Ectodermal cell (in vitro differentiated cells): ENCODE results near the gene PSMA2. TPM values are rescaled to one million over a fixed set of nuclear protein-coding genes. Genes with fewer than 3 reads are reported as not detected.

Experiments
- H3K27ac ChIP-seq: 2 replicates; pipeline ENCODE4 v1.7.0; 2013; ENCODE audit warnings: mild to moderate bottlenecking, low read depth, low read length; ENCODE audit not compliant: insufficient read depth, poor library complexity, severe bottlenecking
- H3K27me3 ChIP-seq: 2 replicates; pipeline ENCODE4 v1.7.0; 2013; ENCODE audit warnings: mild to moderate bottlenecking, low read length; ENCODE audit not compliant: insufficient read depth, control insufficient read depth, poor library complexity, severe bottlenecking
- H3K36me3 ChIP-seq: one replicate; pipeline ENCODE4 v1.7.0; 2013; ENCODE audit warnings: low read length; ENCODE audit not compliant: control insufficient read depth, insufficient read depth
- H3K4me1 ChIP-seq: one replicate; pipeline ENCODE4 v1.7.0; 2013; ENCODE audit warnings: low read length; ENCODE audit not compliant: control insufficient read depth, insufficient read depth
- H3K4me3 ChIP-seq: 2 replicates; pipeline ENCODE4 v1.7.0; 2013; ENCODE audit warnings: low read depth, low read length, control low read depth; ENCODE audit not compliant: insufficient read depth
- H3K9me3 ChIP-seq: 2 replicates; pipeline ENCODE4 v1.7.0; 2013; ENCODE audit warnings: mild to moderate bottlenecking, low read length, moderate library complexity; ENCODE audit not compliant: control insufficient read depth
- WGBS, 2 experiments: methylation state at CpG; one replicate each; pipeline ENCODE4 v1.1.7; 2013; ENCODE audit warnings: missing lambda C conversion rate in 2 of 2; 5-methylcytosine and 5-hydroxymethylcytosine counted together
- polyA plus RNA-seq, 4 experiments: library from polyadenylated mRNA; stranded (reverse); fragments of 50-300 nt; gene quantifications; one replicate each; pipeline ENCODE4 v1.2.3, GENCODE V29; 2013

PSMA2 gene
- polyA plus RNA-seq (2013, experiment 1 of 4) = 215 TPM
- 230 TPM for polyA plus RNA-seq (2013, experiment 2 of 4)
- 181 TPM for polyA plus RNA-seq (2013, experiment 3 of 4)
- polyA plus RNA-seq (2013, experiment 4 of 4) = 195 TPM

GRCh38 chr7:42931834-42932651, at the start of gene PSMA2, which contains the start of gene MRPL32:
PSMA2 (minus strand) TSS chr7:42932174; CDS start chr7:42932158, 16 bp downstream.
MRPL32 (plus strand) TSS chr7:42932376; CDS start chr7:42932387, 11 bp downstream.
- peak within 1 kb of the TSS; percentile 80 for H3K4me3 ChIP-seq
- WGBS, 2 experiments = 0% methylated on average over 56 of the region's 56 CpGs
- no peaks in the 10 kb centered on the region for H3K9me3 ChIP-seq
- peak within 1 kb of the TSS; percentile 57 for H3K27ac ChIP-seq
- H3K4me1 ChIP-seq = peaks cover 10% of the 10 kb centered on the region
- no peaks in the 10 kb centered on the region for H3K27me3 ChIP-seq
- H3K36me3 ChIP-seq = peaks cover 12% of the 10 kb centered on the region

GRCh38 chr7:42981601-42982000, 49.6 kb upstream of the PSMA2 start:
- no peaks in the 10 kb centered on the region for H3K27me3 ChIP-seq
- H3K27ac ChIP-seq = no peak overlapping the region
- no peak overlapping the region for H3K4me3 ChIP-seq
- WGBS, 2 experiments = 92 to 95% methylated on average over 1 of the region's 1 CpG
- H3K9me3 ChIP-seq = no peaks in the 10 kb centered on the region
- H3K4me1 ChIP-seq = no peaks in the 10 kb centered on the region
- H3K36me3 ChIP-seq = no peaks in the 10 kb centered on the region

- H3K36me3 ChIP-seq = no peaks in the 10 kb centered on the region
- no peak overlapping the region for H3K27ac ChIP-seq
- WGBS, 2 experiments = 93 to 96% methylated on average over 3 of the region's 3 CpGs
- H3K9me3 ChIP-seq = no peaks in the 10 kb centered on the region
- H3K4me3 ChIP-seq = no peak overlapping the region
- H3K27me3 ChIP-seq = no peaks in the 10 kb centered on the region
- H3K4me1 ChIP-seq = no peaks in the 10 kb centered on the region
These were observed 48.5 kb upstream of the PSMA2 start for GRCh38 chr7:42980514-42980913.

GRCh38 chr7:42980084-42980483, 48.1 kb upstream of the PSMA2 start:
- 96% methylated on average over 2 of the region's 2 CpGs for WGBS, 2 experiments
- no peaks in the 10 kb centered on the region for H3K36me3 ChIP-seq
- H3K4me3 ChIP-seq = no peak overlapping the region

GRCh38 chr7:42978496-42978895, 46.5 kb upstream of the PSMA2 start:
- Histone ChIP-seq H3K27me3 (no peaks in the 10 kb centered on the region), H3K27ac (no peak overlapping the region), H3K4me1 (no peaks in the 10 kb centered on the region), H3K9me3 (no peaks in the 10 kb centered on the region), H3K4me3 (no peak overlapping the region), H3K36me3 (no peaks in the 10 kb centered on the region)

More at GRCh38 chr7:42980084-42980483, 48.1 kb upstream of the PSMA2 start:
- no peaks in the 10 kb centered on the region for H3K9me3 ChIP-seq
- no peaks in the 10 kb centered on the region for H3K27me3 ChIP-seq
- H3K4me1 ChIP-seq = no peaks in the 10 kb centered on the region
- no peak overlapping the region for H3K27ac ChIP-seq

GRCh38 chr7:42976371-42976770, 44.4 kb upstream of the PSMA2 start:
- Histone ChIP-seq H3K9me3 (no peaks in the 10 kb centered on the region), H3K36me3 (no peaks in the 10 kb centered on the region), H3K27ac (no peak overlapping the region), H3K4me3 (no peak overlapping the region), H3K27me3 (no peaks in the 10 kb centered on the region), H3K4me1 (no peaks in the 10 kb centered on the region)
- WGBS, 2 experiments = 91 to 96% methylated on average over 3 of the region's 3 CpGs

- Histone ChIP-seq H3K27me3 (no peaks in the 10 kb centered on the region), H3K4me3 (no peak overlapping the region), H3K36me3 (no peaks in the 10 kb centered on the region), H3K27ac (no peak overlapping the region), H3K9me3 (no peaks in the 10 kb centered on the region), H3K4me1 (no peaks in the 10 kb centered on the region)
- 96 to 97% methylated on average over 5 of the region's 5 CpGs for WGBS, 2 experiments
These were observed 40.9 kb upstream of the PSMA2 start for GRCh38 chr7:42972699-42973500.

- Histone ChIP-seq H3K4me3 (no peak overlapping the region), H3K27me3 (no peaks in the 10 kb centered on the region), H3K9me3 (no peaks in the 10 kb centered on the region), H3K27ac (no peak overlapping the region), H3K36me3 (no peaks in the 10 kb centered on the region), H3K4me1 (no peaks in the 10 kb centered on the region)
- WGBS, 2 experiments = 83 to 97% methylated on average over 2 of the region's 2 CpGs
These were observed 35.4 kb upstream of the PSMA2 start for GRCh38 chr7:42967391-42967790.

- Histone ChIP-seq H3K36me3 (no peaks in the 10 kb centered on the region), H3K27ac (no peak overlapping the region), H3K27me3 (no peaks in the 10 kb centered on the region), H3K4me3 (no peak overlapping the region), H3K4me1 (no peaks in the 10 kb centered on the region), H3K9me3 (no peaks in the 10 kb centered on the region)
- WGBS, 2 experiments = 54 to 57% methylated on average over 6 of the region's 6 CpGs
These were observed 33.2 kb upstream of the PSMA2 start for GRCh38 chr7:42964849-42965805.
